ENCODE results near the gene EFNB1.
"Not testable (repeated sequence)": the region's sequence is repeated elsewhere in the genome, so short reads cannot be mapped to it uniquely, and the experiment has no call there.

EFNB1 gene

GRCh38 chrX:68828740-68829581, at the start of gene EFNB1:
Gene EFNB1 (plus strand): TSS chrX:68829021. CDS start chrX:68829777, 756 bp downstream.
- peak; percentile 96 for DNase-seq (ENCODE audit: low spot score)

DNA sequence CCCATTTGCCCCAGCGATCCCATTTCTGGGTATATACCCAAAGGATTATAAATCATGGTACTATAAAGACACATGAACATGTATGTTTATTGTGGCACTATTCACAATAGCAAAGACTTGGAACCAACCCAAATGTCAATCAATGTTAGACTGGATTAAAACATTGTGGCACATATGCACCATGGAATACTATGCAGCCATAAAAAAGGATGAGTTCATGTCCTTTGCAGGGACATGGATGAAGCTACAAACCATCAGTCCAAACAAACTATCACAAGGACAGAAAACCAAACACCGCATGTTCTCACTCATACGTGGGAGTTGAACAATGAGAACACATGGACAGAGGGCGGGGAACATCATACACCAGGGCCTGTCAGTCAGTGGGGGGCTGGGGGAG, 47.5 kb upstream of the EFNB1 start:
- DNase-seq (ENCODE audit: low spot score) = not testable (repeated sequence)

DNA sequence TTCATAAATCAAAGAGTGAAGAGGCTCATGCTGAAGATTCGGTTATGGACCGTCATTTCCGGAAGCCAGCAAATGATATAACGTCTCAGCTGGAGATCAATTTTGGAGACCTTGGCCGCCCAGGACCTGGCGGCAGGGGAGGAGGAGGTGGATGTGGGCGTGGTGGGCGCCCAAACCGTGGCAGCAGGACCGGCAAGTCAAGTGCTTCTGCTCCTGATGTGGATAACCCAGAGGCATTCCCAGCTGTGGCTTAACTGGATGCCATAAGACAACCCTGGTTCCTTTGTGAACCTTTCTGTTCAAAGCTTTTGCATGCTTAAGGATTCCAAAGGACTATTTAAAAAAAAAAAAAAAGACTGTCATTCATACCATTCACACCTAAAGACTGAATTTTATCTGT, 44.0 kb upstream of the EFNB1 start:
- DNase-seq (ENCODE audit: low spot score) = no peak

GRCh38 chrX:68786581-68786980, 42.2 kb upstream of the EFNB1 start:
- not testable (repeated sequence) for DNase-seq (ENCODE audit: low spot score)

DNA sequence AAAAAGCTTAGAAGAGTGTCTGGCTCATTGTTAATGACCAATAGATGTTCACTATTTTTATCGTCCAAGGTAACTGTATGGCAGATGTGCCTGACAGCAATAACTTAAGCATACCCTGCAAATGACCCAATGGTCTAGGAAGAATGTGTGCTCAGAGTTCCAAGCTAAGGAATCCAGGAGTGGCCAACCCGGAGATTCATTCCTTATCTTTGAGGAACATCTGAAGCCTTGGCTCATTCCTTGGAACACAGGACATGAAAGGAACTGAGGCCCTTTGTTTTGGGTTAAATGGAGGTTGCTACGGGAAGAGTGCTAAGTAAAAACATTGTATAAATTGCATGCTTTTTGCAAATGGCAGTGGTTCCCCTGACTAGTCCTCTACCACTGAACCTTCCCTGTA, 38.9 kb upstream of the EFNB1 start:
- DNase-seq (ENCODE audit: low spot score) = no peak

DNA sequence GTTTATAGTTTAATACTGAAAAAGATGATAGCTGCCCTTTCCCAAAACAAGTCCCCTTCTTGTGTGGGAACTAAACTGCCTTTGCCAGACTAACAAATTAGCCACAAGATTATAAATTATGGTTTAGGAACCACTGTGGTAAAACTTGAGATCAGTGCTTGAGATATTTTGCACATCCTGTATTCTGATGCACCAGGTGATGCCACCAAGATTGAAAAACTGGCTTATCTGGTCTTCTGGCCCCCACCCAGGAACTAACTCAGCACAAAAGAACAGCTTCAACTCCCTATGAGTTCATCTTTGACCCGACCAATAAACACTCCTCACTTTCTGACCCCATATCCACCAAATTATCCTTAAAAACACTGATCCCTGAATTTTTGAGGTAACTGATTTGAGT, 36.7 kb upstream of the EFNB1 start:
- DNase-seq (ENCODE audit: low spot score) = no peak

- no peak for DNase-seq (ENCODE audit: low spot score)
Observed at GRCh38 chrX:68794461-68794860, 34.4 kb upstream of the EFNB1 start.

DNA sequence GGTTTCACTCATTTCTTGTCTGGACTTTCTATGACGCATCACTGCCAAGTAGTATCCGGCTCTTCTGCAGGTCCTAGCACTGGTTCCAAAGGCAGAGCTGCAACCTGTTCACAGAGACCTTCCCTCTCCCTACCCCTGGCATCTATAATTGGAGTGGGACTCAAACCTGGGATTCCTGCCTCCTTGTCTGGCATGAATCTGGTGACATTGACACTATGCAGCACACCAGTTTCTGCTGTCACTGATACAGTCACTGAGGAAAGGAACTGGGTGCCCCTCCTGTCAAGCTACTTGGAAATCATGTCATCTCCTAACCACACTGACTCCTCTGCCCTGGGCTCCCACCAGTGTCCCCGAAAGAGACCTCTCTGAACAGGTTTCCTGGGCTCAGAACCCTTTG, 33.1 kb upstream of the EFNB1 start:
- no peak for DNase-seq (ENCODE audit: low spot score)

DNA sequence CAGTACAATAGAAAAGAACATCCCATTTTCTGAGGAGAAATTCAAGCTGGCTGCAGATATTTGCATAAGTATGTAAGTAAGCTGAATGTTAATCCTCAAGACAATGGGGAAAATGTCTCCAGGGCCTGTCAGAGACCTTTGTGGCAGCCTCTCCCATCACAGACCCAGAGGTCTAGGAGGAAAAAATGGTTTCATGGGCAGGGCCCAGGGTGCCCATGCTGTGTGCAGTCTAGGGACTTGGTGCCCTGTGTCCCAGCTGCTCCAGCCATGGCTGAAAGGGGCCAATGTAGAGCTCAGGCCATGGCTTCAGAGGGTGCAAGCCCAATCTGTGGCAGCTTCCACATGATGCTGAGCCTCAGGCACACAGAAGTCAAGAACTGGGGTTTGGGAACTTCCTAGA, 30.4 kb upstream of the EFNB1 start:
- DNase-seq (ENCODE audit: low spot score) = not testable (repeated sequence)

DNA sequence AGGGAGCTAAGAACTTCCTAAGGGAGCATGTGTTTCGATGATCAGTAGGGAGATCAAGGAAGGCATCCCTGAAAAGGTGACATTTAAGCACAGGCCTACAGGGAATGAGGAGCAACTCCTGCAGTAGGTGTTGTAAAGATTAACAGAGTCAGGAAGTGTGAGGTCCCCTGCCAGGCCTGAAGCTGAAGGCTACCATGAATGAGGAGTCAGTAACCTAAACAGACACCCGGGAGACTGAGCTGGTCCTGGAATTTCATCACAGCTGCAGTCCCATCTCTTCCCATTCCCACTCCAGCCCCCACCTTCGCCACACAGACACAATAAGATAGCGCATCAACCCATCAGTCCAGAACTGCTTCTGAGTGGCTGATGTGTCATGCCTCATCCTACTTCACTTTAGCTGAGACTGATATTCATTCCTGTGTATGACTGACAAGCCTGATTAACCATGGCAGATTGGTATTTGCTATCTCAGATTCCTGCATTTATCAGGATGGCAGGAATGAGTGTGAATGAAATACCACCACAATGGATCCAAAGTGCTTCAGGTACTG, 27.0 kb upstream of the EFNB1 start:
- DNase-seq (ENCODE audit: low spot score) = peak; percentile 45

GRCh38 chrX:68807818-68808217, 21.0 kb upstream of the EFNB1 start:
- peak; percentile 30 for DNase-seq (ENCODE audit: low spot score)

GRCh38 chrX:68808686-68809357, 20.0 kb upstream of the EFNB1 start:
- DNase-seq (ENCODE audit: low spot score) = peak; percentile 23

GRCh38 chrX:68820476-68821110, 8.2 kb upstream of the EFNB1 start:
- DNase-seq (ENCODE audit: low spot score) = no peak

- no peak for DNase-seq (ENCODE audit: low spot score)
Observed at GRCh38 chrX:68821616-68822015, 7.2 kb upstream of the EFNB1 start.

DNA sequence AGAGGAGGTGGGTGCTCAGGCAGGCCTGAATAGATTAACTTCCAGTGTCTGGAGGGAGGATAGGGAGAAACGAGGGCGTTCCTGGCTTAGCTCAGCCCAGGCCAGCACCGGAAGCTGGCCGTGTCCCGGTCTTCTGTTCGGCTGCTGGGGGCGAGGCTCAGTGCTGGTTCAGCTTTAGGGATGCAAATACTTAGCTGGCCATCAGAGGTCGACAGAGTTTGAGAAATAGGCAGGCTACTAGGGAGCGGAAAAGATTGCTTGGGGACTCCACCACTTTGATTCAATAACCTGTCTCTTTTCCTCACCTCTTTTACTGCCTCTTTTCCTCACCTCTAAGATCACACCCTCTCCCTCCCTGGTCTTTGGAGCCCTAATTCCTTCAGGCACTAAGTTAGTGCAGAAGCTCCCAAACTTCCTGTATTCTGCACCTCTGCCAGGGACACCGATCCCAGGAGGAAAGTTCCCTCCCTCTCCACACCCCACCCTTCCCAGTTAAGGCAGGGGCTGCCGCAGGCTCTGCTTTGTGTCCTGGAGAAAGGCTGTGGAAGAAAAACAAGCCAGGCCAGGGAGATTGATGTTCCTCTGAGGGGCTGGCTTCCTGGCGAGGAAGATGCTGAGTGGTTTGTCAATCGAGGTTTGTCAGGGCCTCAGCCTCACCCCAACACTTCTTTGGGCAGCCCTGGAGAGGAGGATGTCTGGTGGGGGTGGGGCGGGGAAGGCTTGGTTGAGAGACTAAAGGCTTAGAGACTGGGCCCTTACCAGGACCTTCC, 6.0 kb upstream of the EFNB1 start:
- peak; percentile 68 for DNase-seq (ENCODE audit: low spot score)

GRCh38 chrX:68823413-68824151, 5.2 kb upstream of the EFNB1 start:
- no peak for DNase-seq (ENCODE audit: low spot score)

GRCh38 chrX:68824152-68824433, 4.7 kb upstream of the EFNB1 start:
- DNase-seq (ENCODE audit: low spot score) = no peak

DNA sequence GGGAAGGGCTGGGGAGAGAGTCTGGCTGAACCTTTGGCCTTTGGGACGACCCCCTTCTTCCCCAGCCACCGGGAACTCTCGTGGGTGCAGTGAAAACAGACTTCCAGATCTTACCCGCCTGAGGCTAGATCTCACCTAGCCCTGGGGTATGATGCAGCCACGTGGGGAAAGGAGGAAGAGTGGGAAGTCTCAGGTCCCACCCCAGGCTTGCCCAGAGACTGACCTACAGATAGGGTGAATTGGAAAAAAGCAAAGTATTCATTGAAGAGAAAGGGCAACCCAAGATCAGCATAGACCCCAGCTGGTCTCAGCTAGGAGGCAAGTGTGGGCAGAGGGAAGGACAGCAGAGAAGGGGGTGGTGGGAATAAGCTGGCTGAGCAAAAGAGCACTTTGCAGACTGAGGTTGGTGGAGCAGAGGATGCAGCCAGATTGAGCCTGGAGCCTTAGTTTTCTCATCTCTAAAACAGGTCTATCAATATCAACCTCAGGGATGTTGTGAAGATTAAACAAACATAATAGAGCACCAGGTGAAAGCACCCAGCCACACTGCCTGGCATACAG, 4.2 kb upstream of the EFNB1 start:
- no peak for DNase-seq (ENCODE audit: low spot score)

DNA sequence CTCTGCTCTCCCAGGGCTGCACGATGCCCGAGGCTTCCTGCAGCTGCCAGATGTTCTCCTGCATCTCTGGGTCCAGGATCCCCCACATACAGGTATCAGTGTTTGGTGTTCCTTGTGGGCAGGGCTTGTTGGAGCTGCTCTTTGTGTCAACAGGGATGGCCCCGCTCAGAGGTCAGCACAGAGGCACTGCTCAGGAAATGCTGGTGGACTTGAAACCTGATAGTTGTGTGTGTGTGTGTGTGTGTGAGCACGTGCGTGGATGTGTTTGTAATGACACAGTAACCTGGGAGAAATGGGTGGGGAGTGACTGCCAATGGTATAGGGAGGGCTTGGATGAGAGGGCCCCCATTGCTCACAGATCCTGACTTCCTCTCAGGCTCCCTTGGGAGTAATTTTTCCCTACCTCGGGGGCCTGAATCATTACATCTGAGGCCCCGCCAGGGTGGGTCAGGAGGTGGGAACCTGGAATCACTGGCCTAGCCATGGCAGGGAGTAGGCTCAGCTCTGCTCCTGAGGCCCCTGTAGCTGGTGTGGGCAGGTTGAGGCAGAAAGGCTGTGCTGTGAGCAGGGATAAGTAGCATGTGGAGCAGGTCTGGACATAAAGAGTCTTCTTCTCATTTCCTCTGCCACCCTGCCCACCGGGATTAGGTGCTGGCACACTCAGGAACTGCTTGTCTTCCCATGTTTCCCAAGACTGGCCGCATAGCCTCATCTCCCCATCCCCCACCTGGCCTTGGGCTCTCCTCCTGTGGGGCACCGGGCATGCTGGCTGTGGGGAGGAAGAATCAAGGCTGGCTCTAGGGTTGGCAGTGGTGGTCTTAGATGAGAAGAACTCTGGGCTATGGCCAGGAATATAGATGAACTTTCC, 2.5 kb upstream of the EFNB1 start:
- no peak for DNase-seq (ENCODE audit: low spot score)

- DNase-seq (ENCODE audit: low spot score) = no peak
Observed at GRCh38 chrX:68827256-68827655, 1.6 kb upstream of the EFNB1 start.

Measured in kidney tubule cell (primary cell).